Right renal pelvis (tissue), 4 donors: ENCODE data around the gene SLC25A44. TPM values are rescaled to one million over a fixed set of nuclear protein-coding genes. Genes with fewer than 3 reads are reported as not detected.

Source experiments
- DNase-seq, 4 donors: peaks; one replicate each; pipeline ENCODE4 v3.0.0-alpha.2; 2013; ENCODE audit warnings: low read depth in 4 of 4, low spot score in 3 of 4, missing footprints in 1 of 4
- polyA plus RNA-seq, 4 donors: library from polyadenylated mRNA; unstranded; fragments of 120-200 nt; gene quantifications; one replicate each; pipeline ENCODE4 v1.2.1, GENCODE V29; 2013; ENCODE audit not compliant: insufficient read length in 4 of 4

SLC25A44 gene
- polyA plus RNA-seq, 4 donors: 26.9 to 32.7 (median 30.7) TPM

- no peak for DNase-seq
Measured at GRCh38 chr1:156259805-156260204, 65.9 kb downstream of the SLC25A44 start.

DNA sequence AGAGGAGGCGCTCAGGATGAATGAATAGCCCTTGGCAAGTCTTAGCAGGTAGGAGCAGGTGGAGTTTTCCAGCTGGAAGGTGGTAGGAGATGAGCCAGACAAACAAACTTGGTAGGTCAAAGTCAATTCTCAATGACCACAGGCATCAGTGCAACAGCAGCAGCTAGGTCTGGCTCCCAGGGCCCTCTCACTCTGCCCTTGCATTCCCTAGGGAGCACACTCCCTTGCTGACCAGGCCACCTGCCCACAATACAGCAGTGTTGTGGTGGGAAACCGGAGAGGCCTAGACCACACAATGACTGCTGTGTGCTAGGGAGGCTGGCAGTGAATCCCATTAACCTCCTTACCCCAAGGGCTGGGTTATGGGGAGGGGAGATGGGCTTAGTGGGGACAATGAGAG is 67.0 kb downstream of the SLC25A44 start:
- DNase-seq: no peak

Other genes starting within 250 kb of the SLC25A44 start
- 10 to 100 TPM; 75.9 to 86.8 (median 80.2) TPM for gene ARHGEF2, start 215.6 kb upstream of the SLC25A44 start, polyA plus RNA-seq
- 100 to 1,000 TPM; 388 to 421 (median 420) TPM for gene SSR2, start 173.2 kb upstream of the SLC25A44 start, polyA plus RNA-seq
- gene UBQLN4, start 140.3 kb upstream of the SLC25A44 start, polyA plus RNA-seq: 10 to 100 TPM; 48.6 to 56.0 (median 52.2) TPM
- gene LAMTOR2, start 139.3 kb upstream of the SLC25A44 start, polyA plus RNA-seq: 10 to 100 TPM; 50.1 to 69.4 (median 54.7) TPM
- gene RAB25, start 132.9 kb upstream of the SLC25A44 start, polyA plus RNA-seq: 10 to 100 TPM; 51.6 to 65.8 (median 57.7) TPM
- 10 to 100 TPM; 42.9 to 50.2 (median 46.4) TPM for gene MEX3A, start 111.6 kb upstream of the SLC25A44 start, polyA plus RNA-seq
- 100 to 1,000 TPM in 1 of 4 donors, 10 to 100 TPM in 3; 78.9 to 123 (median 90.4) TPM for gene LMNA, start 79.4 kb upstream of the SLC25A44 start, polyA plus RNA-seq
- gene SEMA4A, start 40.5 kb upstream of the SLC25A44 start, polyA plus RNA-seq: 10 to 100 TPM; 18.2 to 27.1 (median 21.5) TPM
- 10 to 100 TPM; 85.7 to 87.8 (median 86.9) TPM for gene PMF1, start 18.9 kb downstream of the SLC25A44 start, polyA plus RNA-seq
- 1 to 10 TPM; 1.5 to 3.7 (median 2.3) TPM for gene BGLAP, start 48.1 kb downstream of the SLC25A44 start, polyA plus RNA-seq
- gene PAQR6, start 54.0 kb downstream of the SLC25A44 start, polyA plus RNA-seq: 1 to 10 TPM; 2.5 to 5.0 (median 3.8) TPM
- gene SMG5, start 88.7 kb downstream of the SLC25A44 start, polyA plus RNA-seq: 10 to 100 TPM; 60.8 to 64.6 (median 62.6) TPM
- gene TMEM79, start 90.2 kb downstream of the SLC25A44 start, polyA plus RNA-seq: 1 to 10 TPM; 4.8 to 7.5 (median 6.3) TPM
- gene GLMP, start 101.6 kb downstream of the SLC25A44 start, polyA plus RNA-seq: 10 to 100 TPM; 57.3 to 70.0 (median 63.4) TPM
- under 1 TPM in 1 of 4 donors, not detected in 3; 0.24 TPM for gene VHLL, start 105.2 kb downstream of the SLC25A44 start, polyA plus RNA-seq
- gene CCT3, start 144.2 kb downstream of the SLC25A44 start, polyA plus RNA-seq: 100 to 1,000 TPM; 313 to 349 (median 342) TPM
- gene TSACC, start 144.4 kb downstream of the SLC25A44 start, polyA plus RNA-seq: 1 to 10 TPM in 2 of 4 donors, under 1 TPM in 2; 0.62 to 1.7 (median 0.94) TPM
- gene RHBG, start 175.1 kb downstream of the SLC25A44 start, polyA plus RNA-seq: 10 to 100 TPM; 11.7 to 17.3 (median 13.4) TPM